Sciatic nerve (tissue), 2 donors: ENCODE data around the gene FMN1. TPM values are rescaled to one million over a fixed set of nuclear protein-coding genes. Genes with fewer than 3 reads are reported as not detected.

ENCODE experiments used
- ATAC-seq: fragments of 200-7000 bp; cut with Tn5 transposase; one replicate; pipeline ENCODE4 v1.9.1; 2020; ENCODE audit warnings: mild to moderate bottlenecking, moderate library complexity
- DNase-seq: peaks from one replicate; pipeline ENCODE4 v3.0.0-alpha.2; 2020; ENCODE audit warnings: low spot score
- intact Hi-C: fragments of 100-400 bp; cut with DNase I; formaldehyde crosslinking; loops from one replicate; pipeline ENCODE4 v1.14.2; 2022
- total RNA-seq: library from RNA; stranded (reverse); fragmentation: NEBNext Ultra II Directional; extraction: Animal tissue kit (Norgen Biotek cat#: 25700); gene quantifications from one replicate; pipeline ENCODE4 v1.2.1, GENCODE V29; 2021
- donor health status: DM: no; HTN: no; CAD: no.
- donor health status: DM: no; HTN: no; CAD: no.

The FMN1 gene
- total RNA-seq, 1 donor from 2014 or later: 10.0 TPM

GRCh38 chr15:32739522-32740063 lies 454.9 kb downstream of the FMN1 start:
- DNase-seq: no peak
- intact Hi-C loops: no loop called here
- ATAC-seq: no peak

- no peak for DNase-seq
- intact Hi-C loops: no loop called here
- ATAC-seq: no peak
Measured at GRCh38 chr15:32738666-32739065, 455.8 kb downstream of the FMN1 start.

DNA sequence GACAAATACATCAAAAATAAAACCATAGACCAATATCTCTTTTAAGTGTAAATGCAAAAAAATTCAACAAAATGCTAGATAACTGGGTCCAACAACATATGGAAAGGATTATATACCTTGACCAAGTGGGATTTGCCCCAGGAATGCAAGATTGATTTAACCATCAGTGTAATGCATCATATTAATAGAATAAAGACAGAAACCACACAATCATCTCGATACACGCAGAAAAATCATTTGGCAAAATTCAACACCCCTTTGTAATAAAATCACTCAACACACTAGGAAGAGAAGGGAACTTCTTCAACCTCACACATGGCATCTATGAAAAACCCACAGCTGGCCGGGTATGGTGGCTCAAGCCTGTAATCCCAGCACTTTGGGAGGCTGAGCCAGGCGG lies 457.2 kb downstream of the FMN1 start:
- no peak for DNase-seq
- intact Hi-C loops: no loop called here
- ATAC-seq: no peak

GRCh38 chr15:32736701-32737061 lies 457.8 kb downstream of the FMN1 start:
- intact Hi-C loops: no loop called here
- ATAC-seq (no peak), DNase-seq (no peak)

GRCh38 chr15:32735989-32736700 lies 458.4 kb downstream of the FMN1 start:
- ATAC-seq: no peak
- intact Hi-C loops: no loop called here
- DNase-seq: no peak

DNA sequence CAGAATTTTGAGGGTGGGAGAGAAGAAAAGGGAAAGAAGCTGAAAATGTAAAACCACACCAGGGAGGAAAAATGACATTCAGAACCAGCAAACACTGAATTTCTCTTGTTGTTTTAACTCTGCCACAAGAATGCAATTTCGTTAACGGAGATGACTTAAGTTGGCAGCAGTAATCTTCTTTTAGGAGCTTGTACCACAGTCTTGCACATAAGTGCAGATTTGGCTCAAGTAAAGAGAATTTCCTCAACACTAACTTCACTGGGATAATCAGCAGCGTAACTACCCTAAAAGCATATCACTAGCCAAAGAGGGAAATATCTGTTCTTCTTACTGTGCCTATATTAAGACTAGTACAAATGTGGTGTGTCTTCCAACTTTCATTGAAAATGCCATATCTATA lies 461.2 kb downstream of the FMN1 start:
- intact Hi-C loops: no loop called here
- ATAC-seq (no peak), DNase-seq (no peak)

DNA sequence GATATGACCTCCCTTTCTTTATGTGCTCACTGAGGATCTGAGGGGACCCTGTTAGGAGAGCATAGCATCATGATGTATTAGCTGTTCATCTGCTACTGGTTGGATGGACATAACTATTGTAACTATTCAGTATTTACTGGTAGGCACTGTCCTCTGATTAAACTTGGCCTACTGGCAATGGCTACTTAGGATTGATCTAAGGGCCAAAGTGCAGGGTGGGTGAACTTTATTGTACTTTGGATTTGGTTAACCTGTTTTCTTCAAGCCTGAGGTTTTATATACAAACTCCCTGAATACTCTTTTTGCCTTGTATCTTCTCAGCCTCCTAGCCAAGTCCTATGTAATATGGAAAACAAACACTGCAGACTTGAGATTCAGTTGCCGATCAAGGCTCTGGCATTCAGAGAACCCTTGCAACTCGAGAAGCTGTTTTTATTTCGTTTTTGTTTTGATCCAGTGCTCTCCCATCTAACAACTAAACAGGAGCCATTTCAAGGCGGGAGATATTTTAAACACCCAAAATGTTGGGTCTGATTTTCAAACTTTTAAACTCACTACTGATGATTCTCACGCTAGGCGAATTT lies 461.8 kb downstream of the FMN1 start:
- ATAC-seq (no peak), DNase-seq (no peak)
- intact Hi-C loops: no loop called here

DNA sequence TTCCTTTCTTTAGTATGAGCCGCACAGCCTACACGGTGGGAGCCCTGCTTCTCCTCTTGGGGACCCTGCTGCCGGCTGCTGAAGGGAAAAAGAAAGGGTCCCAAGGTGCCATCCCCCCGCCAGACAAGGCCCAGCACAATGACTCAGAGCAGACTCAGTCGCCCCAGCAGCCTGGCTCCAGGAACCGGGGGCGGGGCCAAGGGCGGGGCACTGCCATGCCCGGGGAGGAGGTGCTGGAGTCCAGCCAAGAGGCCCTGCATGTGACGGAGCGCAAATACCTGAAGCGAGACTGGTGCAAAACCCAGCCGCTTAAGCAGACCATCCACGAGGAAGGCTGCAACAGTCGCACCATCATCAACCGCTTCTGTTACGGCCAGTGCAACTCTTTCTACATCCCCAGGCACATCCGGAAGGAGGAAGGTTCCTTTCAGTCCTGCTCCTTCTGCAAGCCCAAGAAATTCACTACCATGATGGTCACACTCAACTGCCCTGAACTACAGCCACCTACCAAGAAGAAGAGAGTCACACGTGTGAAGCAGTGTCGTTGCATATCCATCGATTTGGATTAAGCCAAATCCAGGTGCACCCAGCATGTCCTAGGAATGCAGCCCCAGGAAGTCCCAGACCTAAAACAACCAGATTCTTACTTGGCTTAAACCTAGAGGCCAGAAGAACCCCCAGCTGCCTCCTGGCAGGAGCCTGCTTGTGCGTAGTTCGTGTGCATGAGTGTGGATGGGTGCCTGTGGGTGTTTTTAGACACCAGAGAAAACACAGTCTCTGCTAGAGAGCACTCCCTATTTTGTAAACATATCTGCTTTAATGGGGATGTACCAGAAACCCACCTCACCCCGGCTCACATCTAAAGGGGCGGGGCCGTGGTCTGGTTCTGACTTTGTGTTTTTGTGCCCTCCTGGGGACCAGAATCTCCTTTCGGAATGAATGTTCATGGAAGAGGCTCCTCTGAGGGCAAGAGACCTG lies 463.5 kb downstream of the FMN1 start:
- no peak for ATAC-seq
- DNase-seq: peak; percentile 58
- intact Hi-C loops: no loop called here

DNA sequence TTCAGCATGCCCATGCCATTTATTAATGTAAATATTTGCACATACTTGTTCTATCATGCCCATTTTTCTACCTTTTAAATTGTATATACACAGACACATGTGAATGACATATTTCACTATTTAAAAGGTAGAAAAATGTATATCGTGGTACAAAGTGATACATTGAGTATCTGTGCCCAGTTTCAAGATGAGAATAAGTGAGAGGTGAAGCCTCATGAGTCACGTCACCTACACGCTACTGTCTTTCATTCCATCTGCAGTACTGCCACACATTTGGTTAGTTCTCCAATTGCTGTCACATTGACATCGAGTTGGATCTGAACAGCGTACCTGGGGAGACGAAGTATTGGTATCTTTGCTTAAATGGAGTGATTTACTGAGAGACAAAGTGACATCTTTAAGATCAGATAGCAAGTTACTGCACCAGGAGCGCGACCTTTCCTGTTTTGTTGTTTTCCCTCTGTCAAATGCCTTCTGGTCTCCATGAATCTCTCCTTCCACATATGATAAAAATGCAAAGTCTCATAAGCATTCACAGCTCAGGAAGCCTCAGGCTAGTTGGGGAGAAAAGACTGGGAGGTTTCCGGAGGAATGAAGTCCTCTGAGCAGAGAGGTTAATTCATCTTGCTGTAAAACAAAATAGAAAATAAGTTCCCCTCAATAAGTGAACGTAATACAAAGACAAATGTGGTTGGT lies 464.7 kb downstream of the FMN1 start:
- intact Hi-C loops: no loop called here
- no peak for DNase-seq
- no peak for ATAC-seq

DNA sequence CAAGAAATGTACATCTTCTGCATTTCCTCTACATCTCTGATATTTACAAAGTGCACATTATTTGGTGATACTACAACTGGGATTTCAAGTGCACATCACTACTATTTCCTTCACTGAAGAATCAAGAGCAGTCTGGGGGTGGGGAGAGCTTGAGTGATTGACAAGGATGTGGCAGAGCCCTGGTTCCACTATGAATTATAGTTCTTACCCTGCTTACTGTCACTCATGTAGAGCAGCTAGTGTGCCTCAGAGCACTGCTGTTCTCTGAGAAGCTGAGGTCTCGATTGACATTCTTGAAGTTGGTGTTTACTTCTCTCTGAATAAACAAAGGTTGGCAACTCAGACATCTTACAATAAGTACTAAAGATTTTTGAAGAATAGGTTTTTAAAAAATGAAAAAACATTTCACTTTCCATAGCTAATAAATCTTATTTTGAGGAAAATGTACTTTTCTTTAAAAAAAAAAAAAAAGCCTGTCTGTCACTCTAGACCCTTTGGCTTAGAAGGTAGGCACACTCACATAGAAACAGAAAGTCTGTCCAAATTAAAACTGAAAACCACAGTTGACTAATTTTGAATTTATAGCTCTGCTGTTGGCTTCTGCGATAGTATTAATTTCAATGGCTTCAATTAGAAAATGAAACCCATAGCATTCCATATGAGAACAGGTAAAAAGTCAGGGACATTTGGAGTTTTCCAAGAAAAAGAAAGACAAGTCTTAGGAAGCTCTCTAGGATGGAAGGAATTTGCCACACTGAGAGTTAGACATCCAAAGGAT lies 471.2 kb downstream of the FMN1 start:
- ATAC-seq (no peak), DNase-seq (no peak)
- intact Hi-C loops: no loop called here

GRCh38 chr15:32722136-32722535 lies 472.4 kb downstream of the FMN1 start:
- ATAC-seq (no peak), DNase-seq (no peak)
- intact Hi-C loops: no loop called here

- DNase-seq: no peak
- ATAC-seq: no peak
- intact Hi-C loops: no loop called here
Measured at GRCh38 chr15:32721596-32721995, 472.9 kb downstream of the FMN1 start.

- ATAC-seq: peak; percentile 61
- no peak for DNase-seq
- intact Hi-C loops: no loop called here
Measured at GRCh38 chr15:32718821-32719716, 475.4 kb downstream of the FMN1 start.

GRCh38 chr15:32718227-32718820 lies 476.2 kb downstream of the FMN1 start:
- no peak for DNase-seq

DNA sequence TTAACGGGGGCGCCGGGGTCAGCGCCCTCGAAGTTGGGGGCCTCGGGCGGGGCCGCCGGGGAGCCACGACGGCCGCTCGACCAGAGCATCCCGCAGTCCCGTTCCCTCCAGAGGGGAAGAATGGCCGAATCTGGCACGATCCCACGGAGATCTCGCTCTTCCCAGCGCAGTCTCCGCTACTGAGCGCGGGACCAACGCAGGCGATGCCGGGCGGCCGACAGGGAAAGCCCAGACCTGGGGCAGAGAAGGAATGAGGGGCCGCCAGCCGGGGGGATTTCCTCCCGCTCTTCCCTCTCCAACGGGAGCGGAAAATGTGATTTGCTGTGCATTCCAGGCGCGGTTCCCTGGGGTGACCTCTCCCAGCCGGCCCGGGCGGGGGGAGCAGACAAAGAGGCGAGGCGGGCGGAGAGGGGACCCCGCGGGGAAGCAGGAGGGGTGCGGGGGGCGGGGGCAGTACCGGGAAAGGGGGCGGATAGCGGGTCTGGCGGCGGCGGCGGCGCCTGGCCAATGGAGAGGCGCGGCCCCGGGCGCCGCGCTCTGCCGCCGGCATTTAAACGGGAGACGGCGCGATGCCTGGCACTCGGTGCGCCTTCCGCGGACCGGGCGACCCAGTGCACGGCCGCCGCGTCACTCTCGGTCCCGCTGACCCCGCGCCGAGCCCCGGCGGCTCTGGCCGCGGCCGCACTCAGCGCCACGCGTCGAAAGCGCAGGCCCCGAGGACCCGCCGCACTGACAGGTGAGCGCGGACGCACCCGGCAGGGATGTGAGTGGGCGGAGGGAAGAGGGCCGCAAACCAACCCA lies 476.9 kb downstream of the FMN1 start, which contains the start of gene GREM1:
GREM1 (plus strand) TSS at position 579 of the 801 bp plus-strand sequence. CDS start 12,687 bp downstream, outside the sequence.
- DNase-seq (no peak), ATAC-seq (no peak)
- intact Hi-C loops: no loop called here

More at GRCh38 chr15:32718227-32718820, 476.2 kb downstream of the FMN1 start:
- peak; percentile 10 for ATAC-seq
- intact Hi-C loops: no loop called here

GRCh38 chr15:32716915-32717425 lies 477.5 kb downstream of the FMN1 start:
- no peak for ATAC-seq
- intact Hi-C loops: no loop called here
- no peak for DNase-seq
